GM12891 (cell line): ENCODE data around the gene RUVBL2.

ENCODE experiments used
- POLR2A ChIP-seq: IDR thresholded peaks from 2 replicates; pipeline ENCODE4 v1.6.1; 2011; ENCODE audit warnings: low read depth, low read length, control low read depth
- POU2F2 ChIP-seq: IDR thresholded peaks from 2 replicates; pipeline ENCODE4 v1.6.1; 2011; ENCODE audit warnings: low read depth, mild to moderate bottlenecking, control low read depth, low read length, moderate library complexity

GRCh38 chr19:48990400-48990799, 3.3 kb upstream of the RUVBL2 start:
- TF ChIP-seq POLR2A = no peak
- no peak for TF ChIP-seq POU2F2
